GM10248 (cell line): ENCODE results near the gene BACH2.

Source experiments
- CTCF ChIA-PET: fragments of 300-600 bp; sonication (Branson Sonifier 250); formaldehyde crosslinking; extraction: SDS; loops from one replicate; lab custom pipeline; 2021; ENCODE audit warnings: antibody characterized with exemption; lab: Yijun Ruan, JAX
- POLR2A ChIA-PET: fragments of 350-650 bp; sonication (Branson Sonifier 250); formaldehyde crosslinking; extraction: SDS; loops from one replicate; lab custom pipeline; 2020; ENCODE audit warnings: antibody characterized with exemption; lab: Yijun Ruan, JAX
- DNase-seq: peaks from one replicate; pipeline ENCODE4 v3.0.0; 2012; ENCODE audit errors: extremely low spot score
- CTCF ChIP-seq: IDR thresholded peaks from 2 replicates; pipeline ENCODE4 v1.5.1; 2012; ENCODE audit warnings: mild to moderate bottlenecking, low read depth; ENCODE audit errors: extremely low read depth, missing control alignments, control extremely low read depth

Gene BACH2

GRCh38 chr6:90238496-90239266 lies 58.0 kb downstream of the BACH2 start:
- TF ChIP-seq CTCF = no peak
- CTCF ChIA-PET = interaction anchor here (1.6 kb wide), 2 partner anchors 21 to 298 kb away, joined by 3 to 4 read pairs; no protein-coding TSS in a partner anchor
- POLR2A ChIA-PET = no interaction called here
- no peak for DNase-seq

- ChIA-PET POLR2A (no interaction called here), CTCF (interaction anchor here (1.6 kb wide), 1 partner anchor 20 kb away, joined by 4 read pairs; no protein-coding TSS in a partner anchor)
- DNase-seq = no peak
- TF ChIP-seq CTCF = no peak
These were observed 59.2 kb downstream of the BACH2 start for GRCh38 chr6:90237350-90237990.

GRCh38 chr6:90233994-90234393 lies 62.6 kb downstream of the BACH2 start:
- no peak for DNase-seq
- POLR2A ChIA-PET = no interaction called here
- no peak for TF ChIP-seq CTCF
- CTCF ChIA-PET = no interaction called here

- CTCF ChIA-PET = no interaction called here
- POLR2A ChIA-PET = no interaction called here
- TF ChIP-seq CTCF = no peak
- no peak for DNase-seq
These were observed 63.4 kb downstream of the BACH2 start for GRCh38 chr6:90233213-90233612.

- POLR2A ChIA-PET = no interaction called here
- CTCF ChIA-PET = interaction anchor here (1.1 kb wide), 1 partner anchor 13 kb away, joined by 3 read pairs; no protein-coding TSS in a partner anchor
- no peak for DNase-seq
- no peak for TF ChIP-seq CTCF
These were observed 64.8 kb downstream of the BACH2 start for GRCh38 chr6:90231798-90232197.

- no peak for TF ChIP-seq CTCF
- ChIA-PET POLR2A (no interaction called here), CTCF (interaction anchor here (1.1 kb wide), 1 partner anchor 14 kb away, joined by 3 read pairs; no protein-coding TSS in a partner anchor)
- DNase-seq = no peak
These were observed 65.3 kb downstream of the BACH2 start for GRCh38 chr6:90231308-90231707.
